ENCODE data around the gene ZNF426.
"Not testable (repeated sequence)": the region's sequence is repeated elsewhere in the genome, so short reads cannot be mapped to it uniquely, and the experiment has no call there.

Gene ZNF426

GRCh38 chr19:9538183-9539058, at the start of gene ZNF426:
TSS of gene ZNF426 (minus strand) at chr19:9538645. CDS start at chr19:9536232, 2,413 bp downstream.
- peak; percentile 88 for DNase-seq (ENCODE audit: low read depth)
- H3K4me3 ChIP-seq (ENCODE audit: low read length): peak within 1 kb of the TSS; percentile 94

GRCh38 chr19:9586764-9587163, 48.3 kb upstream of the ZNF426 start:
- DNase-seq (ENCODE audit: low read depth): peak; percentile 51
- peak; percentile 77 for TF ChIP-seq CTCF (conservative IDR thresholded peaks at IDR 0.05; ENCODE audit: low read length)
- H3K4me3 ChIP-seq (ENCODE audit: low read length): no peak overlapping the region

More at GRCh38 chr19:9538183-9539058, at the start of gene ZNF426:
- TF ChIP-seq CTCF (conservative IDR thresholded peaks at IDR 0.05; ENCODE audit: low read length): no peak

GRCh38 chr19:9584073-9584833, 45.8 kb upstream of the ZNF426 start, which contains the start of gene ZNF121:
TSS of gene ZNF121 (minus strand) at chr19:9584504. CDS start at chr19:9568097, 16,407 bp downstream.
- peak within 1 kb of the TSS; percentile 93 for H3K4me3 ChIP-seq (ENCODE audit: low read length)
- peak; percentile 63 for DNase-seq (ENCODE audit: low read depth)
- TF ChIP-seq CTCF (conservative IDR thresholded peaks at IDR 0.05; ENCODE audit: low read length): no peak

GRCh38 chr19:9582081-9582725, 43.8 kb upstream of the ZNF426 start:
- not testable (repeated sequence) for H3K4me3 ChIP-seq (ENCODE audit: low read length); DNase-seq (ENCODE audit: low read depth)

GRCh38 chr19:9580728-9581127, 42.3 kb upstream of the ZNF426 start:
- TF ChIP-seq CTCF (conservative IDR thresholded peaks at IDR 0.05; ENCODE audit: low read length): no peak
- no peak for DNase-seq (ENCODE audit: low read depth)
- H3K4me3 ChIP-seq (ENCODE audit: low read length): no peak overlapping the region

GRCh38 chr19:9570255-9570654, 31.8 kb upstream of the ZNF426 start:
- H3K4me3 ChIP-seq (ENCODE audit: low read length): no peak overlapping the region
- TF ChIP-seq CTCF (conservative IDR thresholded peaks at IDR 0.05; ENCODE audit: low read length): no peak
- no peak for DNase-seq (ENCODE audit: low read depth)

- no peak for DNase-seq (ENCODE audit: low read depth)
- TF ChIP-seq CTCF (conservative IDR thresholded peaks at IDR 0.05; ENCODE audit: low read length): no peak
- H3K4me3 ChIP-seq (ENCODE audit: low read length): no peak overlapping the region
Observed at GRCh38 chr19:9566729-9567128, 28.3 kb upstream of the ZNF426 start.
